Activated T-cell treated with anti-CD3 and anti-CD28 coated beads, Interleukin-2, amount 50 U/mL, for 48 hours (primary cell): Measurements from ENCODE around the gene FNIP2.
"Not testable (repeated sequence)": the region's sequence is repeated elsewhere in the genome, so short reads cannot be mapped to it uniquely, and the experiment has no call there.

Experiments used
- DNase-seq, 2 experiments: peaks; one replicate each; pipeline ENCODE4 v3.0.0-alpha.2; 2020

FNIP2 gene

DNA sequence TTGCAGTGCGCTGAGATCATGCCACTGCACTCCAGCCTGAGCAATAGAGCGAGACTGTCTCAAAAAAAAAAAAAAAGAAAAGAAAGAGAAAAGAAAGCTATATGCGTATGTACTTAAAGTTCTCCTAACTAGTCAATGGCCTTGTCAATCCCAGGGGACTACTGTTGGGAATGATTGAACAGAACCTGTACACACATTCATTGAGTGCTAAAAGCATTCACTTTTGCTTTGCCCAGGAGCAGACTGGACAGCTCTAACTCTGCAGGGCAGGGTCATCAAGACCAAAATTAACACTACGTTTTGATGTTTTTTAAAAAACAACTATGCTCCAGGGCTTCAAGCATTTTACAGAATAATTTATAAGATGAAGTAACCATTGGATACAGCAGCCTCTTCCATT, 106.2 kb downstream of the FNIP2 start:
- no peak for DNase-seq

DNA sequence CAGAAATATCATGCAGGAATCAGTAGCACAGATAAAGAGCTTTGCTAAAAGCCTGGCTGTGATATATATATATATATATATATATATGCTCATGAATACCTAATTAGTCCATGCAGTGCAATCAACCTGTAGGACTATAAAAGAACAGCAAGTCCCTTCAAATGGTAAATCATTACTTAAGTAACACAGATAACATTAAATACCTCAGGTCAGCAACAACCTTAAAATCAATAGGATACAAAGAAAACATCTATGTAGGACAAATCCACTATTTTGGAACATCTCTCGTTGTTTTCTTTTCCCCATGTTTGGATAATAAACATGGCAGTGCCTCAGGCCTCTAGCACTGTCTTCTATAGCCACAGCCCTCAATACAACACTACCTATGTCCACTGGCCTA, 106.6 kb downstream of the FNIP2 start:
- no peak for DNase-seq

- DNase-seq = no peak
Observed at GRCh38 chr4:158877069-158877468, 108.2 kb downstream of the FNIP2 start.

DNA sequence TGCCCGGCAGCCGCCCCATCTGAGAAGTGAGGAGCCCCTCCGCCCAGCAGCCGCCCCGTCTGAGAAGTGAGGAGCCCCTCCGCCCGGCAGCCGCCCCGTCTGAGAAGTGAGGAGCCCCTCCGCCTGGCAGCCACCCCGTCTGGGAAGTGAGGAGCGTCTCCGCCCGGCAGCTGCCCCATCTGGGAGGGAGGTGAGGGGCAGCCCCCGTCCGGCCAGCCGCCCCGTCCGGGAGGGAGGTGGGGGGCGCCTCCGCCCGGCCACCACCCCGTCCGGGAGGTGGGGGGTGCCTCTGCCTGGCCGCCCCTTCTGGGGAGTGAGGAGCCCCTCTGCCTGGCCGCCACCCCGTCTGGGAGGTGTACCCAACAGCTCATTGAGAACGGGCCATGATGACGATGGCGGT, 113.3 kb downstream of the FNIP2 start:
- DNase-seq = not testable (repeated sequence)

DNA sequence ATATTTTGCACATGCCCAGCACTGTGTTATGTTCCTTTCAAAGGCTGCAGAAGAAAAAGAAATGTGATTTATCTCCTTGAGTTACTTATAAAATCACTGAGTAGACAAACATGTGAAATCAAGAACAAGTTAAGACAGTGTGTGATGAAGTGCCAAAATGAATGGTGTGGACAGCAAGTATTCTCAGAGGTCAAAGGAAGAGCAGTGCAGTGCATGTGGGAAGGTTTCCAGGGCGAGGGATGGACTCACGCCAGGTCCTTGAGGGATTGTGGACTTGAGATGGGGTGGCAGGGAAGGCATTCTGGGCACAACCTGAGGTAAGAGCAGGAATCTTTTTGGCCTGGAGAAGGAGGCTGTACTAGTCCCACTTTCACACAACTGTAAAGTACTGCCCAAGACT, 115.5 kb downstream of the FNIP2 start:
- no peak for DNase-seq

DNA sequence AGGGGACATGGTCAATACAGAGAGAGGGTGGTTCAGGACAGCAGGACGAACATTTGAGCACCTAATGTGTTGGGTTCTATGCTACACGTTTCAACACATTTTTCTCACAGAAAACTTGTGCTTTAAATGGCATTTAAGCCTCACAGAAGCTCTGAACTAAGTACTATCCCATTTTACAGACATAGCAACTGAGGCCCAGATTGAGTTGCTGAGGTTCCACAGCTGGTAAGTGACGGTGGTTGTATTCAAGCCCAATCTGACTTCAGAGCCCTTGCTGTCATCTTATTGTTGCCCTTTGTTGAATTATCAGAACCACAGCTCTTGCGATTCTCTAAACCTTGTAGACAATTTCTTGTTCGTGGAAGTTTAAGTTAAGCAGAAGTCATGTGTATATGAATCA, 116.7 kb downstream of the FNIP2 start:
- no peak for DNase-seq

DNA sequence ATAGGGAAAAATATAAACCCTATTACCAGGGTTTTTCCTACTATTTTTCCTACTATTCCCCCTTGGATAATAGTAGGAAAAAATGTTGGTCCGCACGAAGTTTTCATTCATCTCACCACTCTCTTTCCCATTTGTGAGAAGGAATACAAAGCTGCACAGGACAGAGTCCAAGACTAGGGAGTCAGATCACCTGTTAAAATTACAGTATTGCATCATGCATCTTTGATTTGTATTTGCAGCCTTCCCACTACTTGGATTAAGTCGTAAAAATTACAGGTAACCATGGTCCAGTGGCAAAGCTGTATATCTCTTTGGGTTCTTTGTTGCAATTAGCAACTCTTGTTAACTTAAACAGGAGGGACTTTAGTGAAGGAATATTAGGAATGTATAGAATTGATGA, 121.5 kb downstream of the FNIP2 start:
- DNase-seq = no peak

DNA sequence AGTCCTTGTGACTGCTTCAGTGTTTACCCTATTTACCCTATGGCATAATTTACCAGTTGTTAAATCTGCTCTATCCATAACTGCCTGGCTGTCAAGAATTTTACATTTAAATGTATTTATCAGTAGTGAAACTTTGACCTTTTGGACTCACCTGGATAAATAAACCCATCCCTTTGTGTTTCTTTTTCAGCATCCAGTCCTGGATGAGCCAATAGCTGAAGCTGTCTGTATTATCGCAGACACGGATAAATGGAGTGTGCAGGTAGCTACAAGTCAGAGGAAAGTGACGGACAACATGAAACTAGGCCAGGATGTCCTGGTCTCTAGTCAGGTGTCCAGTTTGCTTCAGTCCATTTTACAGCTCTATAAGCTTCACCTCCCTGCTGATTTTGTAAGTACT, 122.4 kb downstream of the FNIP2 start:
- DNase-seq = no peak

DNA sequence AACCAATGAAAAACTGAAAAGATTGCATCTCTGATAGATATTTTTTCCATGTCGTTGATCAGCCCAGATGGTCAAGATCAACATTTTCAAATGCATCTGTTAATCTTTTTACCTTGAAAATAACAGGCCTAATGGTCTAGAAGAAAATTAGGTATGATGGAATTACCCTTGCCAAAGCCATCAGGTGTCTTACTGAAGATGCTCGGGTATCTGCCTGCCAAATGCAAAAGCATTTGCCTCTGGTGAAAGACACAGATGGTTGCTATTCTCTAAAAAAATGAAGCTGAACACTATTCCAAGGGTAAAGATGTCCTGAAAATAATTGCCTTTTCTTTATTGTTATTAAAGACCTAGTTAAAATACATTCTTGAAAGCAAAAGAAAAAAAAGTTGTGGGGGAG, 126.0 kb downstream of the FNIP2 start:
- no peak for DNase-seq

DNA sequence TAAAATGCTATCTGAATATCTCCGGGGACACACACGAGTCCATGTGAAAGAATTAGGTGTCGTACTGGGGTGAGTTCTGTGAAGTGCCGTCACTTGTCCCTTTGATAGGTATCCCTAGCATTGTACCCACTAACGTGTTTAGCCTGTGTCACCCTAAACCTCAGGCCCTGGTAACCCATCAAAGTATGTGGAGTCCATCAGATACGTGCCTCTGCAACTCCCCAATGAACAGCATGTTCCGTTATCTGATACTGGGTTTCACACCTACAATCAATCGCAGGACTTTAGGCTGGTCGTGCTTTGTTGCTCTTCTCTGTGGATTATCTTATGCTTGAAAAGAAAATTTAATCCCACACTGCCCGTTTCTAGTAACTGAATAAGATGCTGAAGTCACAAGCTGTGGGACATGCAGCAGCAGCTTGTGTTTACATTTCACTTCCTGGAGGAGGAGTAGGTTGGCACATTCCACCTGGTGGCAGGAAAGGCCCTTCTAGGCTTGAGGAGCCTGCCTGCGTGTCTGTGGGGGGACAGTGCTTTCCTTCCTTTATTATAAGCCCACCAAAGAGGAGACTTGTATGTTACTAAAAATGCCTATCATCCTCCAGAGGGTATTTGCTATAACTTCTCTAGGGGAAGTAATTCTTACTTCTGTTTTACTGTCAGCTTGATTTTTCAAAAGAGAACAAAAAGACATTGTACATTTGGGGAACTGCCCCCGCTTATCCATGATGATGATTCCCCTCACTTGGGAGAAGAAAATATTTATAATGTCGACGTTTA, 127.2 kb downstream of the FNIP2 start:
- DNase-seq = no peak

DNA sequence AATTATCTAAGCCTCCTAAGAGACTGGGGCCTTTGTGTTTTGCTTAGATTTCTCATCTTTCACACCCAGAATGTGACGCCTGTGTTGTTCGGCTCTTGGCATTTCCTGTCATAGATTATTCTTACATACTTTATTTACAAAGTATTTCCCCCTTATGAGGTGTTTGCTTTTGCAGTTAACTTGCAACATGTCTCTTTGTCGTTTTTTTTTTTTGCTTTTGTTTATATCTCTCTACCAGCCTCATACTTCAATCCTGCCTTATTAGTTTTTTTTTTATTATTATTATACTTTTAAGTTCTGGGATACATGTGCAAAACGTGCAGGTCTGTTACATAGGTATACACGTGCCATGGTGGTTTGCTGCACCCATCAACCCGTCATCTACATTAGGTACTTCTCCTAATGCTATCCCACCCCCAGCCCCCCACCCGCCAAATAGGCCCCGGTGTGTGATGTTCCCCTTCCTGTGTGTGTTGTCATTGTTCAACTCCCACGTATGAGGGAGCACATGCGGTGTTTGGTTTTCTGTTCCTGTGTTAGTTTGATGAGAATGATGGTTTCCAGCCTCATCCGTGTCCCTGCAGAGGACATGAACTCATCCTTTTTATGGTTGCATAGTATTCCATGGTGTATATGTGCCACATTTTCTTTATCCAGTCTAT, 127.9 kb downstream of the FNIP2 start:
- not testable (repeated sequence) for DNase-seq

GRCh38 chr4:158900408-158900807, 131.6 kb downstream of the FNIP2 start:
- DNase-seq = not testable (repeated sequence)

DNA sequence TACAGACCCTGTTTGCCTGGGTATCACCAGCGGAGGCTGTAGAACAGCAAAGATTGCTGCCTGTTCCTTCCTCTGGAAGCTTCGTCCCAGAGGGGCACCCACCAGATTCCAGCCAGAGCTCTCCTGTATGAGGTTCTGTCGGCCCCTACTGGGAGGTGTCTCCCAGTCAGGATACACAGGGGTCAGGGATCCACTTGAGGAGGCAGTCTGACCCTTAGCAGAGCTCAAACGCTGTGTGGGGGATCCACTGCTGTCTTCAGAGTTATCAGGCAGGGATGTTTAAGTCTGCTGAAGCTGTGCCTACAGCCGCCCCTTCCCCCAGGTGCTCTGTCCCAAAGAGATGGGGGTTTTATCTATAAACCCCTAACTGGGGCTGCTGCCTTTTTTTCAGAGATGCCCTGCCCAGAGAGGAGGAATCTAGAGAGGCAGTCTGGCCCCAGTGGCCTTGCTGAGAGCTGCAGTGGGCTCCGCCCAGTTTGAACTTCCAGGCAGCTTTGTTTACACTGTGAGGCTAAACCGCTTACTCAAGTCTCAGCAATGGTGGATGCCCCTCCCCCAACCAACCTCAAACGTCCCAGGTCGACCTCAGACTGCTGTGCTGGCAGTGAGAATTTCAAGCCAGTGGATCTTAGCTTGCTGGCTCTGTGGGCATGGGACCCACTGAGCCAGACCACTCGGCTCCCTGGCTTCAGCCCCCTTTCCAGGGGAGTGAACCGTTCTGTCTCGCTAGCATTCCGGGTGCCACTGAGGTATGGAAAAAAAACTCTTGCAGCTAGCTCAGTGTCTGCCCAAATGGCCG, 133.7 kb downstream of the FNIP2 start:
- DNase-seq = peak in 1 of 2 experiments; percentile 22

DNA sequence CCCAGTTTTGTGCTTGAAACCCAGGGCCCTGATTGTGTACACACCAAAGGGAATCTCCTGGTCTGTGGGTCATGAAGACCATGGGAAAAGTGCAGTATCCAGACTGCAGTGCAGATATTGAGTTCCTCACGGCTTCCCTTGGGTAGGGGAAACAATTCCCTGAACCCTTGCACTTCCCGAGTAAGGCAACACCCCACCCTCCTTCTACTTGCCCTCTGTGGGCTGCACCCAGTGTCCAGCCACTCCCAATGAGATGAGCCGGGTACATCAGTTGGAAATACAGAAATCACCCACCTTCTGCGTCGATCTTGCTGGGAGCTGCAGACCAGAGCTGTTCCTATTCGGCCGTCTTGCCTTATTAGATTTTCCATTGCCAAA, 134.2 kb downstream of the FNIP2 start:
- no peak for DNase-seq

DNA sequence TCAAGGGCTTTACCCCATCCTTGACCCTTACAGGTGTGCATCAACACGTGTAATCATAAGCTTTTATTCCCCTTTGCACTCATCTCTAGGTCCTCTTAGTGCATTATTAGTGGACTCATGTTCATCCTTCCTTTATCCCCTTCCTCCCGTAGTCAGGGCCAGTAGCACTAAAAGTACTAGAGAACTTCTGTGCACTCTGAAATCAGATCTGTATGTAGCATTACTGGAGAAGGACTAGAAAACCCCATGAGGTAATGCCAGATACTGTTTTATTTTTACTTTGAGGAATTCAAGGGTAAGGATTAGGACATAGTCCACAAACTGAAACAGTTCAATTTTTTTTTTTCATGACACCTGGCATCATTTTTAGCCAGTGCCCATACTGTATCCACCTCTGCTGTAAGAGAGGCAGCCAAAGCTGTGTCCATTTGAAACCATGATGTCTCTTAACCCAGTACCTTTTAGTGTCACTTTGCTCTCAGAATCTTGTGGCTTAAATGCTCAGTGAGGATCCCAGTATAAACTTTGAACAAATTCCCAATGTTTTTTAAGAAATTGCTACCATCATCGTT, 134.7 kb downstream of the FNIP2 start:
- DNase-seq = no peak

GRCh38 chr4:158904815-158905214, 136.0 kb downstream of the FNIP2 start:
- DNase-seq = no peak

- DNase-seq = no peak
Observed at GRCh38 chr4:158906073-158906472, 137.2 kb downstream of the FNIP2 start.

- no peak for DNase-seq
Observed at GRCh38 chr4:158912390-158912789, 143.6 kb downstream of the FNIP2 start.

DNA sequence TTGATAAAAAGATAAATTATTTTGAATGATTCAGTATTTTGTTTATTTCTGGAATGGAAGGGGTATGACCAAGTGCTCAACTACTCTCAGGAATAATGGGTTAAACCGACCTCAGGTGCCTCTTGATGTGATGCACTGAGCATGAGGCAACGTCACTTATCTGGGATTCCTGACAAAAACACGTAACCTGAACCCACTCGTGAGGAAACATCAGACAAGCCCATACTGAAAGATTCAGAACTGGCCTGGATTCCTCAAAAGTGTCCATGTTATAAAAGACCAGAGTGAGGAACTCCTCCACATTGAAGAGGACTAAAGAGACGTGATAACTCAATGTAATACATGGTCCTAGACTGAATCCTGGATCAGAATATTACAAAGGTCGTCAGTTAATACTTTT, 144.0 kb downstream of the FNIP2 start:
- DNase-seq = no peak

GRCh38 chr4:158913766-158914165, 144.9 kb downstream of the FNIP2 start:
- no peak for DNase-seq

DNA sequence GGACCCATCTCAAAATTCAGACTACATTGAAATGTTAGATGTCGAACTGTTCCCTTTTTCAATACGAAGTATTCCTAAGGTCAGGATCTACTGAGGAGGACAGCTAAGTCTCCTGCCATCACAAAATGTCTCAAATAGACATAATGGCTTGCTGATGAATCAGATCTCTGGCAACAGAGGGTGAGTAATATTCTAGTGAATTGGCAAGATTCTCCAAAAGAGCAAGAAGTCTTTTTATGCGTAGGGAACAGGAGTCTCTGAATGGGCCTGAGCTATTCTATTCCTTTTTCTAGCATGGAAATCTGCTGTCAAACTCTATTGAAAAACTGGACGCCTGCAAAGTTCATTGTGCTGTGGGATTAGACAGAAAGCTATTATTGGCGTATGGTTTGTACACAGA, 145.4 kb downstream of the FNIP2 start:
- DNase-seq = no peak

GRCh38 chr4:158915683-158916241, 146.9 kb downstream of the FNIP2 start:
- DNase-seq = no peak

DNA sequence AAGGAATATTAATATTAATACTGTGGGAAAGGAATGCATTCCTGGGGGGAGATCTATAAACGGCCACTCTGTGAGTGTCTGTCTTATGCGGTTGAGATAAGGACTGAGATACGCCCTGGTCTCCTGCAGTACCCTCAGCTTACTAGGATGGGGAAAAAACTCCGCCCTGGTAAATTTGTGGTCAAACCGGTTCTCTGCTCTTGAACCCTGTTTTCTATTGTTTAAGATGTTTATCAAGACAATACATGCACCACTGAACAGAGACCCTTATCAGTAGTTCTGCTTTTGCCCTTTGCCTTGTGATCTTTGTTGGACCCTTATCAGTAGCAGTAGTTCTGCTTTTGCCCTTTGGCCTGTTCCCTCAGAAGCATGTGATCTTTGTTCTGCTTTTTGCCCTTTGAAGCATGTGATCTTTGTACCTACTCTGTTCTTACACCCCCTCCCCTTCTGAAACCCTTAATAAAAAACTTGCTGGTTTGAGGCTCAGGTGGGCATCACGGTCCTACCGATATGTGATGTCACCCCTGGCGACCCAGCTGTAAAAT, 151.7 kb downstream of the FNIP2 start:
- DNase-seq = not testable (repeated sequence)
